Fibroblast of villous mesenchyme (primary cell): ENCODE data around the gene RETSAT. TPM values are rescaled to one million over a fixed set of nuclear protein-coding genes. Genes with fewer than 3 reads are reported as not detected.
"Not testable (repeated sequence)": the region's sequence is repeated elsewhere in the genome, so short reads cannot be mapped to it uniquely, and the experiment has no call there.

ENCODE experiments used
- DNase-seq: peaks from one replicate; pipeline ENCODE4 v3.0.0-alpha.2; 2010; ENCODE audit warnings: low read depth
- H3K4me3 ChIP-seq: 2 replicates; pipeline ENCODE4 v1.5.1; 2011; ENCODE audit warnings: low read depth, mild to moderate bottlenecking, low read length
- total RNA-seq: library from RNA; depleted of rRNA; stranded (reverse); fragments of >200 nt; gene quantifications from 2 replicates; pipeline ENCODE4 v1.2.3, GENCODE V29; 2012
- TF ChIP-seq, protein P1 (sequence below): IDR thresholded peaks from 2 replicates; pipeline ENCODE4 v1.5.1; 2012; ENCODE audit warnings: low read depth, mild to moderate bottlenecking, low read length; ENCODE audit not compliant: insufficient read depth

Gene RETSAT
- total RNA-seq, 1 donor = 56.1 TPM

DNA sequence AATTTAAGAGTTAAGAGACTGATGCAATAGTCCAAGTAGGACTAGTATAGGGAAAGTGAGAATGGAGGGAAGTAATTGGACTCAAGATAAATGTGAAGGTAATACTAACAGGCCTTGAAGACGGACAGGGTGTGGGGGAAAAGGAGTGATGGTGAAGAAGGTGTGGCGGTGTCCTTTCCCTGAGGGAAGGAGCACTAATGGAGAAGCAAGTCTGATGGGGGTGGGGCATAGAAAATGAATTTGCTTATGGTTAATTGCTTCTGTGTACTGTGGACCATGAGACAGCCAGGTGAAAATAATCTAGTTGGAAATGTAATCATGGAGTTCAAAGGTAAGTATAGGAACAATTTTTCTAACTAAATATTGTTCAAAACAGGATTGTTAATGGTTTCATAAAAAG, 19.4 kb downstream of the RETSAT start:
- no peak overlapping the region for H3K4me3 ChIP-seq
- TF ChIP-seq, protein P1, sequence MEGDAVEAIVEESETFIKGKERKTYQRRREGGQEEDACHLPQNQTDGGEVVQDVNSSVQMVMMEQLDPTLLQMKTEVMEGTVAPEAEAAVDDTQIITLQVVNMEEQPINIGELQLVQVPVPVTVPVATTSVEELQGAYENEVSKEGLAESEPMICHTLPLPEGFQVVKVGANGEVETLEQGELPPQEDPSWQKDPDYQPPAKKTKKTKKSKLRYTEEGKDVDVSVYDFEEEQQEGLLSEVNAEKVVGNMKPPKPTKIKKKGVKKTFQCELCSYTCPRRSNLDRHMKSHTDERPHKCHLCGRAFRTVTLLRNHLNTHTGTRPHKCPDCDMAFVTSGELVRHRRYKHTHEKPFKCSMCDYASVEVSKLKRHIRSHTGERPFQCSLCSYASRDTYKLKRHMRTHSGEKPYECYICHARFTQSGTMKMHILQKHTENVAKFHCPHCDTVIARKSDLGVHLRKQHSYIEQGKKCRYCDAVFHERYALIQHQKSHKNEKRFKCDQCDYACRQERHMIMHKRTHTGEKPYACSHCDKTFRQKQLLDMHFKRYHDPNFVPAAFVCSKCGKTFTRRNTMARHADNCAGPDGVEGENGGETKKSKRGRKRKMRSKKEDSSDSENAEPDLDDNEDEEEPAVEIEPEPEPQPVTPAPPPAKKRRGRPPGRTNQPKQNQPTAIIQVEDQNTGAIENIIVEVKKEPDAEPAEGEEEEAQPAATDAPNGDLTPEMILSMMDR = no peak
- DNase-seq = no peak

DNA sequence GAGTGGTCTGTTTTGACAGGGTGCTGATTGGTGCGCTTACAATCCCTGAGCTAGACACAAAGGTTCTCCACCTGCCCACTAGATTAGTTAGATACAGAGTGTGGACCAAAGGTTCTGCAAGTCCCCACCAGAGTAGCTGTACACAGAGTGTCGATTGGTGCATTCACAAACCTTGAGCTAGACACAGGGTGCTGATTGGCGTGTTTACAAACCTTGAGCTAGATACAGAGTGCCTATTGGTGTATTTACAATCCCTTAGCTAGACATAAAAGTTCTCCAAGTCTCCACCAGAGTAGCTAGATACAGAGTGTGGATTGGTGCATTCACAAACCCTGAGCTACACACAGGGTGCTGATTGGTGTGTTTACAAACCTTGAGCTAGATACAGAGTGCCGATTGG, 20.5 kb downstream of the RETSAT start:
- H3K4me3 ChIP-seq, DNase-seq: not testable (repeated sequence)

DNA sequence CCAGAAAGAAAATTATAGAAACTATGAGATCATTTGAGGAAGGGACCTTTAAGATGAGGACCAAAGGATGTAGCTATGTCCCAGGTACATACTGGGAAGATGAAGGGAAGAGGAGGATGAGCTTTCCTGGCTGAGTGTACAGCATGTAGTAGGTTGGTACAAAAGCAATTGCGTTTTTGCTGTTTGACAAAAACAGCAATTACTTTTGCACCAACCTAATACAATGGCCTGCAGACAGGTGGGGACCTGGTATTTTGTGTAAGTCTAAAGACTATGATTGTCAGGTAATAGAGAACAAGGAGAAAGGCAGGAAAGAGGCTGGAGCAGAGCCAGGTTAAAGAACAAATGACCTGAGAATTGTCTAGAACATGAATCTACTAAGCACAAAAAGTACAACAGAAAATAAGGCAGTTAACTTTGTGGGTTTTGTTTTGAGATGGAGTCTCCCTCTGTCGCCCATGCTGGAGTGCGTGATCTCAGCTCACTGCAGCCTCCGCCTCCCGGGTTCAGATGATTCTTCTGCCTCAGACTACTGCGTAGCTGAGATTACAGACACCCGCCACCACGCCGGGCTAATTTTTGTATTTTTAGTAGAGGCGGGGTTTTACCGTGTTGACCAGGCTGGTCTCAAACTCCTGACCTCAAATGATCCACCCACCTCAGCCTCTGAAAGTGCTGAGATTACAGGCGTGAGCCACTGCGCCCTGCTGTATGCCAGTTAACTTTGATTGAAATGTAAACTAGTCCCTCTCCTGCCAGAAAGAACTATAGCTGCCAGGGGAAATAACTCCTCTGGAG, 23.3 kb downstream of the RETSAT start:
- DNase-seq = no peak
- no peak overlapping the region for H3K4me3 ChIP-seq

GRCh38 chr2:85329701-85330100, 24.6 kb downstream of the RETSAT start:
- not testable (repeated sequence) for H3K4me3 ChIP-seq, DNase-seq

More for the DNA sequence above, 23.3 kb downstream of the RETSAT start:
- TF ChIP-seq, protein P1 = no peak

- TF ChIP-seq, protein P1 = no peak
- no peak for DNase-seq
Observed at GRCh38 chr2:85329181-85329651, 25.1 kb downstream of the RETSAT start.

DNA sequence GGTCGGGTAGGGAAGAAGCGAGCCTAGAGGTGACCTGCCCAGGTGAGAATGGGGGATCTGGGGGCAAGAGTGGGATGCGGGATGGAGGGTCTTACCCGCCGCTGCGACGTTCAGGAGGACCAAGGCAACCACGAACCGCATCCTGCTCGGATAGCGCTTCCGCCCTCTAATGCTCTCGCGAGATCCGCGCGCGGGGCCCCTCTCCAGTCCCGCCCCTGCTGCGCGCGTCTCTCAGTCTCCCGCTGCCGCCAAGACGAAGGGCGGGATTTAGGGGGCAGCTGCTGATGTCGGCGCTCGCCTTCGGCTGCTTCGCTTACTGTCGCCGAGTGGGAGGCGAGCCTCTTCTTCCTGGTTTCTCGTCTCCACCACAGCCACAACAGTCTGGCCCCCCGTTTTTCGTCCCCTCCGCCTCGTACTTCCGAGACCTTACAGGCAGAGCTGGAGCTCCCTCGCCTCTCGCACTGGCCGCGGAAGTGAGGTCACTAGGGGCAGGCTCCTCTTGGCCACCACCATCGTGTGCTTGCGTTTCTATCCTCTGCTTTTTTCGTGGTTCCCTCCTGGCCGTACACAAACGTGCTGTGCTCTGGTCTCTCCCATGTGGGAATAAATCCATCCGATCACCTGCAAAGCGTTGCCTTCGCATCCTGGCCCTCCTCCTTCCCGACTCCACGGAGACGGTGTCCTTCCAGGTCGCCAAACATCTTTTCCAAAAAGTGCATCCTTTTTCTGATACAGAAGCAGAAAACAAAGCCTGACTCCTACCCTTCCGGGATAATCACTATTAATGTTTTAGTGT, 26.3 kb downstream of the RETSAT start, which contains the start of gene TGOLN2:
Gene TGOLN2 (minus strand): TSS at position 168 of the 796 bp plus-strand sequence. CDS start 27 bp downstream, at position 141.
- H3K4me3 ChIP-seq = peak within 1 kb of the TSS; percentile 71
- TF ChIP-seq, protein P1 = no peak
- DNase-seq = peak; percentile 92

More at GRCh38 chr2:85329181-85329651, 25.1 kb downstream of the RETSAT start:
- no peak overlapping the region for H3K4me3 ChIP-seq

DNA sequence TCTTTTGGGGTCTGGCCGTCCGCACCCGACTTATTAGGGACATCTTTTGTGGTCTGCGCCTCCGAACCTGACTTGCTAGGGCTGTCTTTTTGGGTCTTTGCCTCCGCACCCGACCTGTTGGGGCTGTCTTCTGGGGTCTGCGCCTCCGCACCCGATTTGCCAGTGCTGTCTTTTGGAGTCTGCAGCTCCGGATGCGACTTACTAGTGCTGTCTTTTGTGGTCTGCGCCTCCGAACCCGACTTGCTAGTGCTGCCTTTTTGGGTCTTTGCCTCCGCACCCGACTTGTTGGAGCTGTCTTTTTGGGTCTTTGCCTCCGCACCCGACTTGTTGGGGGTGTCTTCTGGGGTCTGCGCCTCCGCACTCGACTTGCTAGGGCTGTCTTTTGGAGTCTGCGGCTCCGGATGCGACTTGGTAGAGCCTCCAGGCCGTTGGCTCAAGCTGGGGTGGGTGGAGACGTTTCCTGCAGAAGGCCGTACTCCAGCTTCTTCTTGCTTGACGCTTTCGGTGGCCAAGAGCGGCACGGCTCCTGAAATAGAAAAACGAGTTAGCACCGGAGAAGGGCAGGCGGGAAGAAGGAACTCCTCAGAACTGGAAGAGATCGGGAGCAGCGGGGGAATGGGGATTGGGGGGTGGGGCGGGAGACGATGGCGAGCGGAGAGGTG, 27.0 kb downstream of the RETSAT start:
- TF ChIP-seq, protein P1 = no peak
- peak overlapping the region; percentile 71 for H3K4me3 ChIP-seq
- DNase-seq = peak; percentile 60
